GM19043 (cell line): ENCODE data around the gene DCUN1D2.
"Not testable (repeated sequence)": the region's sequence is repeated elsewhere in the genome, so short reads cannot be mapped to it uniquely, and the experiment has no call there.

Experiments
- ATAC-seq: cut with Tn5 transposase; IDR thresholded peaks from one replicate; pipeline ENCODE4 v1.9.1; 2021; ENCODE audit warnings: low read depth; ENCODE audit not compliant: unreplicated experiment

Gene DCUN1D2

GRCh38 chr13:113449693-113450347, 40.7 kb downstream of the DCUN1D2 start:
- ATAC-seq: no peak

- ATAC-seq: no peak
Measured at GRCh38 chr13:113448885-113449692, 41.4 kb downstream of the DCUN1D2 start.

GRCh38 chr13:113448545-113448884, 42.0 kb downstream of the DCUN1D2 start:
- no peak for ATAC-seq

GRCh38 chr13:113447596-113447995, 42.9 kb downstream of the DCUN1D2 start:
- ATAC-seq: no peak

- ATAC-seq: no peak
Measured at GRCh38 chr13:113446488-113446854, 44.0 kb downstream of the DCUN1D2 start.

GRCh38 chr13:113445791-113446487, 44.6 kb downstream of the DCUN1D2 start:
- no peak for ATAC-seq

GRCh38 chr13:113443991-113444390, 46.5 kb downstream of the DCUN1D2 start:
- no peak for ATAC-seq

GRCh38 chr13:113442985-113443362, 47.5 kb downstream of the DCUN1D2 start:
- no peak for ATAC-seq

GRCh38 chr13:113442354-113442984, 48.0 kb downstream of the DCUN1D2 start:
- no peak for ATAC-seq

GRCh38 chr13:113441661-113442060, 48.9 kb downstream of the DCUN1D2 start:
- no peak for ATAC-seq

- ATAC-seq: no peak
Measured at GRCh38 chr13:113437408-113438010, 53.0 kb downstream of the DCUN1D2 start.

- not testable (repeated sequence) for ATAC-seq
Measured at GRCh38 chr13:113436866-113437265, 53.6 kb downstream of the DCUN1D2 start.

- ATAC-seq: not testable (repeated sequence)
Measured at GRCh38 chr13:113435907-113436306, 54.6 kb downstream of the DCUN1D2 start.

- ATAC-seq: no peak
Measured at GRCh38 chr13:113433391-113433916, 57.1 kb downstream of the DCUN1D2 start.

GRCh38 chr13:113432506-113433270, 57.8 kb downstream of the DCUN1D2 start:
- no peak for ATAC-seq

- ATAC-seq: no peak
Measured at GRCh38 chr13:113431171-113431570, 59.3 kb downstream of the DCUN1D2 start.

- no peak for ATAC-seq
Measured at GRCh38 chr13:113430378-113431110, 60.0 kb downstream of the DCUN1D2 start.

GRCh38 chr13:113429608-113429985, 60.9 kb downstream of the DCUN1D2 start:
- ATAC-seq: no peak
